ENCODE measurements around the gene DEAF1.

The DEAF1 gene

DNA sequence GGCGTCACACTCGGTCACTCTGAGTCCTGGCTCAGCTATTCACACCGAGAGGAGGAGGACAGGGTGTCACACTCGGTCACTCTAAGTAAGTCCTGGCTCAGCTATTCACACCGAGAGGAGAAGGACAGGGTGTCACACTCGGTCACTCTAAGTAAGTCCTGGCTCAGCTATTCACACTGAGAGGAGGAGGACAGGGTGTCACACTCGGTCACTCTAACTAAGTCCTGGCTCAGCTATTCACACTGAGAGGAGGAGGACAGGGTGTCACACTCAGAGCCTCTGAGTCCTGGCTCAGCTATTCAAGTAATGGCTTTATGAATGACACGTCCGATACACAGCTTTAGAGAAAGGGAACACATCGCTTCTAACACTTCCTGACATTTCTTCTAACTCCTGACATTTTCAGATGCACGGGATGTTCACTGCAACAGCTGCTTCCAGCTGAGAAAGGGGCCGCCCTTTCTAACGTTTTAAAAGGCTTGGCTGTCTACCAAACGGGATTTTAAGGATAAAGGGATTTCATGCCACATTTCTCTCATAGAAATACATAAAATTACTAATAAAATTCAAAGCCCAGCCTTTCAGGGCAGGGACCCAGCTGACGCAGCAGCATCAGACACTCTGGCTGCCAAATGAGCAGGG is 29.8 kb downstream of the DEAF1 start:
- TF ChIP-seq, protein P1, sequence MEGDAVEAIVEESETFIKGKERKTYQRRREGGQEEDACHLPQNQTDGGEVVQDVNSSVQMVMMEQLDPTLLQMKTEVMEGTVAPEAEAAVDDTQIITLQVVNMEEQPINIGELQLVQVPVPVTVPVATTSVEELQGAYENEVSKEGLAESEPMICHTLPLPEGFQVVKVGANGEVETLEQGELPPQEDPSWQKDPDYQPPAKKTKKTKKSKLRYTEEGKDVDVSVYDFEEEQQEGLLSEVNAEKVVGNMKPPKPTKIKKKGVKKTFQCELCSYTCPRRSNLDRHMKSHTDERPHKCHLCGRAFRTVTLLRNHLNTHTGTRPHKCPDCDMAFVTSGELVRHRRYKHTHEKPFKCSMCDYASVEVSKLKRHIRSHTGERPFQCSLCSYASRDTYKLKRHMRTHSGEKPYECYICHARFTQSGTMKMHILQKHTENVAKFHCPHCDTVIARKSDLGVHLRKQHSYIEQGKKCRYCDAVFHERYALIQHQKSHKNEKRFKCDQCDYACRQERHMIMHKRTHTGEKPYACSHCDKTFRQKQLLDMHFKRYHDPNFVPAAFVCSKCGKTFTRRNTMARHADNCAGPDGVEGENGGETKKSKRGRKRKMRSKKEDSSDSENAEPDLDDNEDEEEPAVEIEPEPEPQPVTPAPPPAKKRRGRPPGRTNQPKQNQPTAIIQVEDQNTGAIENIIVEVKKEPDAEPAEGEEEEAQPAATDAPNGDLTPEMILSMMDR (conservative IDR thresholded peaks at IDR 0.05; ENCODE audit: low read depth, low read length), result no peak
- H3K27ac ChIP-seq, result peak overlapping the region; percentile 91
- H2AFZ ChIP-seq (ENCODE audit: low read depth), result peak overlapping the region; percentile 2; the same call in 1 of the 2 replicates
- H3K36me3 ChIP-seq (ENCODE audit: insufficient read depth), result peaks cover 4% of the 10 kb centered on the region; the same call in 1 of the 2 replicates
- H3K4me3 ChIP-seq (IDR thresholded peaks at IDR 0.05; ENCODE audit: insufficient read depth, low read depth, low read length), result no peak overlapping the region
- H3K9ac ChIP-seq, result peak overlapping the region; percentile 42
- no peaks in the 10 kb centered on the region for H4K20me1 ChIP-seq (ENCODE audit: insufficient read depth)
- peaks cover 41% of the 10 kb centered on the region for H3K4me1 ChIP-seq (ENCODE audit: low read depth, poor library complexity, severe bottlenecking)
- H3K4me2 ChIP-seq, result peak overlapping the region; percentile 77
- H3K79me2 ChIP-seq (ENCODE audit: insufficient read depth, low read depth), result no peaks in the 10 kb centered on the region
- H3K27me3 ChIP-seq (ENCODE audit: insufficient read depth, low read depth), result no peaks in the 10 kb centered on the region

DNA sequence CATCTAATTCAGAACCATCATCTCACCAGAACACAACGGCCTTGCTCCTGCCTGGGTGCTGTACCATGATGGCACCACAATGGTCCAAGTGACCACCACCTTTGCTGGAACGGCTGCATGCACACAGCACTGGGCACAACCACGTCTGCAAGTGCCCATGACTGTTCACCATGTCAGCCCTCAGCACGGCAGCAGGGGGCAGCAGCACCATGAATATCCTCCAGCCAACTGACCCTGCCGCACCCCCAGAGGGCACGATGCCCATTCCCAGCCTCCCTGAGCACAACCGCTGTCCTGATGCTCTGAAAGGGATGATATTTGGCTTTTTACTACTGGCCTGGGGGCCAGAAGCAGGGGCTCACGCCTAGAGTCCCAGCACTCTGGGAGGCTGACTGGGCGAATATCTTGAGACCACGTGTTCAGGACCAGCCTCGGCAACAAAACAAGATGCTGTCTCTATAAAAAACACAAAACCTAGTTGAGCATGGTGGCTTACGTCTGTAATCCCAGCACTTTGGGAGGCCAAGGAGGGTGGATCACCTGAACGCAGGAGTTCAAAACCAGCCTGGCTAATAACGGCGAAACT is 32.2 kb downstream of the DEAF1 start:
- TF ChIP-seq, protein P1 (conservative IDR thresholded peaks at IDR 0.05; ENCODE audit: low read depth, low read length), result peak; percentile 78
- H3K9ac ChIP-seq, result no peak overlapping the region
- no peak overlapping the region for H2AFZ ChIP-seq (ENCODE audit: low read depth)
- H3K4me1 ChIP-seq (ENCODE audit: low read depth, poor library complexity, severe bottlenecking), result peaks cover 27% of the 10 kb centered on the region
- H3K27me3 ChIP-seq (ENCODE audit: insufficient read depth, low read depth), result no peaks in the 10 kb centered on the region
- H3K4me3 ChIP-seq (IDR thresholded peaks at IDR 0.05; ENCODE audit: insufficient read depth, low read depth, low read length), result no peak overlapping the region
- H3K4me2 ChIP-seq, result no peak overlapping the region
- H3K27ac ChIP-seq, result no peak overlapping the region
- no peaks in the 10 kb centered on the region for H4K20me1 ChIP-seq (ENCODE audit: insufficient read depth)
- peaks cover 4% of the 10 kb centered on the region; the same call in 1 of the 2 replicates for H3K36me3 ChIP-seq (ENCODE audit: insufficient read depth)
- no peaks in the 10 kb centered on the region for H3K79me2 ChIP-seq (ENCODE audit: insufficient read depth, low read depth)

DNA sequence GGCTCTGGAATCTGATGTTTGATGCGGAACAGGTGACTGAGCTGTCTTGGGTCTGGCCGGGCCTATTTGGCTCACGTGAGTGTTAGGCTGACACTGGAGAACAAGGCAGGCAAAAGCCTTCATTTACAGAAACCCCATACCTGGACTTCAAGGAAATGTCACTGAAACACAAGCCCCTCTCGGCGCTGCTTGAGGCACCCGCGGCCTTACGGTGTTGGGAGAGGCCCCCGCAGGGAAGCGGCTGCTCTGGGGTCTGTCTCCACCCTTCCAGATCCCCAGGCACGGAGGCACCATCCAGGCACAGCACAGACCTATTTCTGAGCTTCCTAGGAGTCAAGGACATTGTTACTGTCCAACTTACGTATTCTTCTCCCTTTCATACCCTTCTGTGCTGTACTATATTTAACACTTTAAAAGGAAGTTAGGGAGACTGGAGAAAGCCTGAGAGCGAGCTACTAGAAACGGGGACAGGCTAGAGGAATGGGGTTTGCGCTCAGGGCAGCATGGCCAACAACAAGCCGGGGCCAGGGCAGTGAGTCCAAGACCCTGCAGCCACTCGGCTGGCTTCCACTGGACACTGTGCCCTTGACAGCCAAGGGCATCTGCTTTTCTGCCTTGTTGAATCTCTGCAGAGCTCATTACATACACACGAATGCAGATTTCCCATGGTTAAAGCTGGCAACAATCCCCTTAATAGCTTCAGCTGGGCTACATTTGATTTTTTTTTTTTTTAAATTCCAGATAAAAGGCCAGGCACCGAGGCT is 34.2 kb downstream of the DEAF1 start:
- TF ChIP-seq, protein P1 (conservative IDR thresholded peaks at IDR 0.05; ENCODE audit: low read depth, low read length), result no peak
- H3K9ac ChIP-seq, result no peak overlapping the region
- no peaks in the 10 kb centered on the region for H3K27me3 ChIP-seq (ENCODE audit: insufficient read depth, low read depth)
- H3K36me3 ChIP-seq (ENCODE audit: insufficient read depth), result peaks cover 4% of the 10 kb centered on the region; the same call in 1 of the 2 replicates
- H4K20me1 ChIP-seq (ENCODE audit: insufficient read depth), result no peaks in the 10 kb centered on the region
- H3K79me2 ChIP-seq (ENCODE audit: insufficient read depth, low read depth), result no peaks in the 10 kb centered on the region
- peaks cover 10% of the 10 kb centered on the region for H3K4me1 ChIP-seq (ENCODE audit: low read depth, poor library complexity, severe bottlenecking)
- no peak overlapping the region for H3K27ac ChIP-seq
- no peak overlapping the region for H3K4me2 ChIP-seq
- no peak overlapping the region for H2AFZ ChIP-seq (ENCODE audit: low read depth)
- no peak overlapping the region for H3K4me3 ChIP-seq (IDR thresholded peaks at IDR 0.05; ENCODE audit: insufficient read depth, low read depth, low read length)

DNA sequence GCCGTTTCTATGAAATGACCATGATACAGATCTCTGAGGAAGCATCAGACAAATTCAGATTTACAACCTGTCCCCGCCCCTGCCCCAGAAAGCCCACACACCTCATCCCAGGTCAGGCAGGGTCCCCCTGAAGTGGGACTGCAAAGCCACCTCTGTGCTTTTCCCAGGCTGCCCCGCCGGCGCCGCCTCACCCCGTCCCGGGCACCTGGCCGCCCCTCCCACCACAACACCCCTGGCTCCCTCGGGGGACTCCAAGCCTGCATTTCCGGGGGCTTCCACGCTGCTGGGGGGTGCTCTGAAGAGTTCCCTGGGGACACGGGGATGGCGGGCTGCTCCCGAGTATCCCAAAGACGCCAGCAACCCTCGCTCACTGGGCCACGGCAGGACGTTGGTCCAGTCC is 34.7 kb downstream of the DEAF1 start:
- H3K4me3 ChIP-seq (IDR thresholded peaks at IDR 0.05; ENCODE audit: insufficient read depth, low read depth, low read length), result no peak overlapping the region

More for the DNA sequence above, 34.7 kb downstream of the DEAF1 start:
- peaks cover 4% of the 10 kb centered on the region; the same call in 1 of the 2 replicates for H3K36me3 ChIP-seq (ENCODE audit: insufficient read depth)
- TF ChIP-seq, protein P1 (conservative IDR thresholded peaks at IDR 0.05; ENCODE audit: low read depth, low read length), result no peak
- H3K27ac ChIP-seq, result no peak overlapping the region
- H3K9ac ChIP-seq, result no peak overlapping the region
- H3K79me2 ChIP-seq (ENCODE audit: insufficient read depth, low read depth), result no peaks in the 10 kb centered on the region
- peaks cover 4% of the 10 kb centered on the region for H3K4me1 ChIP-seq (ENCODE audit: low read depth, poor library complexity, severe bottlenecking)
- H4K20me1 ChIP-seq (ENCODE audit: insufficient read depth), result no peaks in the 10 kb centered on the region
- no peak overlapping the region for H3K4me2 ChIP-seq
- no peak overlapping the region for H2AFZ ChIP-seq (ENCODE audit: low read depth)
- H3K27me3 ChIP-seq (ENCODE audit: insufficient read depth, low read depth), result no peaks in the 10 kb centered on the region

All from KMS-11 (cell line).